Tibial artery (tissue), 4 donors: ENCODE measurements around the gene SUN2.
A peak's percentile ranks its signal among the peaks of the same experiment; 100 is the strongest.

Experiments used
- DNase-seq, 2 donors: peaks; one replicate each; pipeline ENCODE4 v3.0.0-alpha.2; 2019
- H3K27ac ChIP-seq, 2 donors: fragments of 200-600 bp; sonication (generic) in 1 of 2; 1 replicate in 1 of 2; 2 replicates in 1 of 2; pipeline ENCODE4 v1.5.1; 2018 to 2019; ENCODE audit warnings: mild to moderate bottlenecking in 1 of 2
- H3K27me3 ChIP-seq, 2 donors: fragments of 200-600 bp; sonication (generic) in 1 of 2; one replicate each; pipeline versions ENCODE4 v1.5.1 to v1.6.0; 2016 to 2019
- H3K36me3 ChIP-seq, 3 donors: fragments of 200-600 bp; sonication (generic) in 2 of 3; one replicate each; pipeline ENCODE4 v1.5.1; 2016 to 2019; ENCODE audit warnings: mild to moderate bottlenecking in 2 of 3
- H3K4me1 ChIP-seq, 4 donors: fragments of 200-600 bp; sonication (generic) in 2 of 4; 1 replicate in 3 of 4; 2 replicates in 1 of 4; pipeline ENCODE4 v1.5.1; 2016 to 2019
- H3K4me3 ChIP-seq, 2 donors: fragments of 200-600 bp; sonication (generic) in 1 of 2; 1 replicate in 1 of 2; 2 replicates in 1 of 2; pipeline ENCODE4 v1.5.1; 2018 to 2019; ENCODE audit warnings: mild to moderate bottlenecking in 2 of 2
- H3K9me3 ChIP-seq, 3 donors: fragments of 200-600 bp; sonication (generic) in 1 of 3; one replicate each; pipeline ENCODE4 v1.5.1; 2016 to 2019
- intact Hi-C: fragments of 100-400 bp; cut with DNase I; formaldehyde crosslinking; loops from one replicate; pipeline ENCODE4 v1.15.0; 2023; ENCODE audit warnings: low total_unique reads
- TF ChIP-seq, protein P1 (sequence below), 2 experiments: fragments of 200-600 bp in 1 of 2; fragments of 450-650 bp in 1 of 2; IDR thresholded peaks; one replicate each; pipeline ENCODE4 v1.5.1; 2017 to 2019; ENCODE audit warnings: antibody characterized with exemption in 2 of 2, mild to moderate bottlenecking in 1 of 2, moderate library complexity in 1 of 2

Gene SUN2

GRCh38 chr22:38699784-38700183 is 56.0 kb downstream of the SUN2 start:
- no peak for DNase-seq
- Histone ChIP-seq H3K27me3 (no peaks in the 10 kb centered on the region), H3K4me3 (peak overlapping the region; percentile 68 to 77), H3K4me1 (peaks cover 0 to 62% (median 39%) of the 10 kb centered on the region in 4 donors), H3K36me3 (no peaks in the 10 kb centered on the region), H3K27ac (peak overlapping the region; percentile 94 to 97), H3K9me3 (no peaks in the 10 kb centered on the region)
- intact Hi-C loops: no loop called here
- TF ChIP-seq, protein P1, sequence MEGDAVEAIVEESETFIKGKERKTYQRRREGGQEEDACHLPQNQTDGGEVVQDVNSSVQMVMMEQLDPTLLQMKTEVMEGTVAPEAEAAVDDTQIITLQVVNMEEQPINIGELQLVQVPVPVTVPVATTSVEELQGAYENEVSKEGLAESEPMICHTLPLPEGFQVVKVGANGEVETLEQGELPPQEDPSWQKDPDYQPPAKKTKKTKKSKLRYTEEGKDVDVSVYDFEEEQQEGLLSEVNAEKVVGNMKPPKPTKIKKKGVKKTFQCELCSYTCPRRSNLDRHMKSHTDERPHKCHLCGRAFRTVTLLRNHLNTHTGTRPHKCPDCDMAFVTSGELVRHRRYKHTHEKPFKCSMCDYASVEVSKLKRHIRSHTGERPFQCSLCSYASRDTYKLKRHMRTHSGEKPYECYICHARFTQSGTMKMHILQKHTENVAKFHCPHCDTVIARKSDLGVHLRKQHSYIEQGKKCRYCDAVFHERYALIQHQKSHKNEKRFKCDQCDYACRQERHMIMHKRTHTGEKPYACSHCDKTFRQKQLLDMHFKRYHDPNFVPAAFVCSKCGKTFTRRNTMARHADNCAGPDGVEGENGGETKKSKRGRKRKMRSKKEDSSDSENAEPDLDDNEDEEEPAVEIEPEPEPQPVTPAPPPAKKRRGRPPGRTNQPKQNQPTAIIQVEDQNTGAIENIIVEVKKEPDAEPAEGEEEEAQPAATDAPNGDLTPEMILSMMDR (IDR thresholded peaks at IDR 0.05): no peak

DNA sequence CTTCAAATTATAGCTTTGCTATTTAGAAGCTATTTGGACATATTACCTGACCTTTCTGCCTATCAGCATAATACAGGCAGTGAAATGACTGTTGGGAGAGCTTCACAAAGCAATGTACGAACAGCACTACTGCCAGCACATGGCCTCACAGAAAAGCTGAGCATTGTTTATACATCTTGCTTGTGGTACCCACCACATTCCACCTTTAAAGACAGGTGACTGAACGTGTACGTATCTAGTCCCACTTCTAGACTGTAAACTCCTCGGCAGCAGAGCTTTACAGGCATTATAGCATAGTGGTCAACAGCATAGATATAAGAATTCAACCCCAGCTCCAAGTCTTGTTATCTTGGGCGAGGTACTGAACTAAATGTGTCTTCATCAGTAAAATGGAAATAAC is 56.7 kb downstream of the SUN2 start:
- Histone ChIP-seq H3K4me1 (peaks cover 0 to 59% (median 36%) of the 10 kb centered on the region in 4 donors), H3K27me3 (no peaks in the 10 kb centered on the region), H3K36me3 (peaks cover 0 to 4% (median 0%) of the 10 kb centered on the region in 3 donors), H3K27ac (peak overlapping the region; percentile 94 to 97), H3K9me3 (no peaks in the 10 kb centered on the region), H3K4me3 (peak overlapping the region; percentile 68 to 77)
- intact Hi-C loops: no loop called here
- no peak for DNase-seq
- TF ChIP-seq, protein P1 (IDR thresholded peaks at IDR 0.05): no peak

DNA sequence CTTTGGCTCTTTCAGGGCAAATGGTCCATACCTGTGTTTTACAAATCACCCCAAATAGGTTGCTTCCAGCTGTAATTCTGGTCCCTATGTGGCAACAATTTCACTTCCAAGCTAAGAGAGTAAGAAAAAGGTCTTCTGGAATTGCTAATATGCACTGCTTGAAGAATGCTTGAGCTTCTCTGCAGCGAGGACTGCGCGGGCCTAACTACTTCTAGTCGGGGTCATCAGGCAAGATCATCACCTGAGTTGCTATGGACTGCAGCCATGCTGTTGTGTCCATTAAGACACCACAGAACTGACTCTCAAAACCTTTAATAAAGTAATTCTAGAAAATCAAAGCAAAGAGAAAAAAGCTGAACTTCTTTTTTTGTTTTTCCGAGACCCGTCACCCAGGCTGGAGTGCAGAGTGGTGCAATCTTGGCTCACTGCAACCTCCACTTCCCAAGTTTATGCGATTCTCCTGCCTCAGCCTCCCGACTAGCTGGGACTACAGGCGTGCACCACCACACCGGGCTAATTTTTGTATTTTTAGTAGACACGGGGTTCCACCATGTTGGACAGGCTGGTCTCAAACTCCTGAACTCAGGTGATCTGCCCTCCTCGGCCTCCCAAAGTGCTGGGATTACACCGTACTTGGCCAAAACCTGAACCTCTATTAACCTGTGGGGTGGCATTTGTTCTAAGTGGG is 57.2 kb downstream of the SUN2 start:
- Histone ChIP-seq H3K4me3 (peak overlapping the region; percentile 68 to 77), H3K27ac (peak overlapping the region; percentile 94 to 97), H3K9me3 (no peaks in the 10 kb centered on the region), H3K27me3 (no peaks in the 10 kb centered on the region), H3K4me1 (peaks cover 0 to 62% (median 36%) of the 10 kb centered on the region in 4 donors), H3K36me3 (peaks cover 0 to 8% (median 0%) of the 10 kb centered on the region in 3 donors)
- intact Hi-C loops: no loop called here
- TF ChIP-seq, protein P1 (IDR thresholded peaks at IDR 0.05): no peak
- no peak for DNase-seq

DNA sequence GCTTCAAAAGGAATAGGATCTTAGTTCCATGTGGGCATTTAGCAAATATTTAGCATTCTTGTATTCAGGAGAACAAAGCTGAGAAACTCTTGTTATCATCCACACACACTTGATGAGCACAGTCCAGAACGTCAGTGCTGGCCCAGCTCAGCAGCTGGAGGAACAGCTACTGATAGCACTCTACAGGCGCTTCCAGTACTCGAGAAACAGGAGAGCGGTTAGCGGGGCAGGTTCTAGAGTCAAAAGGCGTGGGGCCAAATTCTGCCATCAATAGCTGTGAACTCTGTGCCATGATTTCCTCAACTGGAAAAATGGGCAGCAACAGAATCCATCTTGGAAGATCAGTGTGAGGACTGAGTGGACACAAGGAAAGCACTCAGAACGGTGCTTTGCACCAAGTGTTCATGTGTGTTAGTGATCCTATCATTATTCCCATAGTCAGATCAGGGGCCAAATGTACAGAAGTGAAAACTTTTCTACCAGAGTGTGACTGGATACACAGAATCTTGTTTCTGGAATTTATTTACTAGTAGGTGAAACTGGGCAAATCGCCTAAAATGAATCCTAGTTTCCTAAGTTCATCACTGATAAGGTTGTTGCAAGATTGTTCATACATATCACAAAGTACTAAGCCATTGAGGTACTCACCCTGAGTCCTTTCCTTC is 58.2 kb downstream of the SUN2 start:
- TF ChIP-seq, protein P1 (IDR thresholded peaks at IDR 0.05): no peak
- Histone ChIP-seq H3K4me1 (peaks cover 0 to 71% (median 36%) of the 10 kb centered on the region in 4 donors), H3K27me3 (no peaks in the 10 kb centered on the region), H3K27ac (peak overlapping the region; percentile 49 to 94), H3K9me3 (no peaks in the 10 kb centered on the region), H3K4me3 (peak overlapping the region; percentile 68 to 77), H3K36me3 (peaks cover 0 to 8% (median 7%) of the 10 kb centered on the region in 3 donors)
- intact Hi-C loops: no loop called here
- no peak for DNase-seq

DNA sequence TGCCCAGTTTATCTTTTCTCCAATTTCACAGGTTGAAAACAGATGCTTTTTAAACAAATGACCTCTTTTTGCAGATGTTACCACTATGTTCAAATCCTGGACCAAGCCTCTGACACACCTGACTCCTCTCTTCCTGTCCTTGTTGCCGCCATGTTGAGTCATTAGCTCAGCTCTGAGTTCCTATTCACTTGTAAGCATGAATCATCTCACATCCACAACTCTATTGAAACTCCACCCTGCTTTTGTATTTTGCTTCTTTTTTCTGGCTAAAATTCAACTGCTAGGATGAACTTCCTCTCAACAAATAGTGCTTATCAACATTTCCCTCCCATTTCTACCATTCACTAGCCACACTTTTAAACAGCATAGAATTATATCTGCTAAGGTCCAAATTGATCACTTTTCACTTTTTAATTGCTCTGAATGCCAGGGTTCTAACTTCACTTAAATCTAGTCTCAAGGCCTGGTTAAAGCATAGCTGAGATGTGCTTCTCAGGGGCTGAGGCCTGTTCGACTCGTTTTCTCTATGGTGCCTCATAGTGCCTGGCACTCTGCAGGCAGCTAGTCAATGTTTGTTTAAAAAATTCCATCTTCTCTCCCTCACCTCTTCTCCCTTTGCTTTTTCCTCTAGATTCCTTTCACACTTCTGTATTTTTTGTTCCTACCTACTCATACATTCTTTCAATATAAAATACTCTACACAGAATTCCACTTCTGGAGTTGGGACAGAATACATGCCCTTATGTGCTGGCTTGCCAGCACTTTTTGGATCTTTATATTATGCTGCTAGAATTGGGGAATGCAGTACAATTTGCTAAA is 59.0 kb downstream of the SUN2 start:
- TF ChIP-seq, protein P1 (IDR thresholded peaks at IDR 0.05): no peak
- Histone ChIP-seq H3K27ac (peak overlapping the region; percentile 49 to 94), H3K27me3 (no peaks in the 10 kb centered on the region), H3K4me3 (peak overlapping the region; percentile 68 to 77), H3K36me3 (peaks cover 0 to 14% (median 8%) of the 10 kb centered on the region in 3 donors), H3K9me3 (no peaks in the 10 kb centered on the region), H3K4me1 (peaks cover 0 to 69% (median 36%) of the 10 kb centered on the region in 4 donors)
- intact Hi-C loops: no loop called here
- DNase-seq: no peak
